HCT116 (cell line): ENCODE results near the gene GALNT11. TPM values are rescaled to one million over a fixed set of nuclear protein-coding genes. Genes with fewer than 3 reads are reported as not detected.

ENCODE experiments used
- ATAC-seq: fragments of 200-7000 bp; cut with Tn5 transposase; 2 replicates; pipeline ENCODE4 v1.9.1; 2020; ENCODE audit warnings: mild to moderate bottlenecking, moderate library complexity
- BruUV-seq: library from RNA; stranded (reverse); fragments of 400-500 nt; replicated peaks from 2 replicates; lab custom pipeline; 2021; lab: Mats Ljungman, UMichigan
- CTCF ChIA-PET: fragments of 300-600 bp; sonication (Branson Sonifier 250); formaldehyde crosslinking; loops from one replicate; lab custom pipeline; 2021; ENCODE audit warnings: antibody characterized with exemption; lab: Charles Lee
- POLR2A ChIA-PET: fragments of 300-600, 350-600 bp; sonication (Branson Sonifier 250); formaldehyde crosslinking; loops from one replicate; lab custom pipeline; 2021; ENCODE audit warnings: antibody characterized with exemption; lab: Charles Lee
- RAD21 ChIA-PET, 2 experiments: fragments of 300-600 bp; sonication (Branson Sonifier 250); formaldehyde crosslinking; loops; one replicate each; lab custom pipeline; 2023; ENCODE audit warnings: low total read pairs in 2 of 2; ENCODE audit not compliant: uncharacterized antibody in 2 of 2, unreplicated experiment in 2 of 2, low non-redundant PET in 1 of 2; lab: Charles Lee
- DNase-seq: peaks from one replicate; pipeline ENCODE4 v3.0.0-alpha.2; 2010; ENCODE audit warnings: low read depth, low spot score
- H2AFZ ChIP-seq: fragments of 200-600 bp; shearing (Covaris generic), sonication (generic); 2 replicates; pipeline ENCODE4 v1.6.1; 2017; ENCODE audit warnings: low read depth, mixed run types, mixed read lengths, antibody characterized with exemption, low read length; ENCODE audit not compliant: poor library complexity, severe bottlenecking
- H3K27ac ChIP-seq: 2 replicates; pipeline ENCODE4 v1.5.1; 2012; ENCODE audit warnings: low read depth, low read length
- H3K27me3 ChIP-seq: fragments of 200-600 bp; sonication (generic); 2 replicates; pipeline ENCODE4 v1.6.1; 2016; ENCODE audit warnings: mixed run types, low read length, mixed read lengths; ENCODE audit not compliant: insufficient read depth
- H3K36me3 ChIP-seq, 2 experiments: fragments of 200-500 bp in 1 of 2; fragments of 200-600 bp in 1 of 2; sonication (Bioruptor generic) in 1 of 2; sonication (generic) in 1 of 2; 2 replicates each; pipeline versions ENCODE4 v1.5.1 to v1.6.1; 2014 to 2016; ENCODE audit warnings: low read length in 2 of 2, inconsistent platforms in 1 of 2, mixed read lengths in 1 of 2, mixed run types in 1 of 2; ENCODE audit not compliant: insufficient read depth in 2 of 2, control insufficient read depth in 1 of 2
- H3K4me1 ChIP-seq, 2 experiments: fragments of 200-600 bp in 1 of 2; sonication (generic) in 1 of 2; 2 replicates each; pipeline versions ENCODE4 v1.5.1 to v1.6.1; 2012 to 2017; ENCODE audit warnings: low read length in 2 of 2, inconsistent platforms in 1 of 2, mild to moderate bottlenecking in 1 of 2, mixed read lengths in 1 of 2, mixed run types in 1 of 2, moderate library complexity in 1 of 2; ENCODE audit not compliant: insufficient read depth in 2 of 2, control insufficient read depth in 1 of 2
- H3K4me2 ChIP-seq: fragments of 200-600 bp; sonication (generic); 2 replicates; pipeline ENCODE4 v1.6.1; 2017; ENCODE audit warnings: mixed run types, low read length, mixed read lengths
- H3K4me3 ChIP-seq, 2 experiments: fragments of 200-600 bp in 1 of 2; sonication (generic) in 1 of 2; replicated peaks in 1 of 2; 2 replicates each; pipeline ENCODE4 v1.5.1; 2011 to 2016; ENCODE audit warnings: low read length in 2 of 2, control low read depth in 1 of 2, low read depth in 1 of 2, mild to moderate bottlenecking in 1 of 2, mixed read lengths in 1 of 2, mixed run types in 1 of 2
- H3K79me2 ChIP-seq: fragments of 200-600 bp; sonication (generic); 2 replicates; pipeline ENCODE4 v1.6.1; 2017; ENCODE audit warnings: mild to moderate bottlenecking, mixed run types, low read length, moderate library complexity, mixed read lengths; ENCODE audit not compliant: insufficient read depth
- H3K9ac ChIP-seq: fragments of 200-600 bp; sonication (generic); 2 replicates; pipeline ENCODE4 v1.6.1; 2016; ENCODE audit warnings: low read length, mixed read lengths
- H3K9me2 ChIP-seq: fragments of 200-600 bp; sonication (generic), shearing (Covaris generic); 2 replicates; pipeline ENCODE4 v1.6.1; 2017; ENCODE audit warnings: mixed run types, mild to moderate bottlenecking, moderate library complexity; ENCODE audit not compliant: insufficient read depth
- H3K9me3 ChIP-seq, 2 experiments: fragments of 200-500 bp in 1 of 2; fragments of 200-600 bp in 1 of 2; sonication (Bioruptor generic) in 1 of 2; sonication (generic) in 1 of 2; 2 replicates each; pipeline ENCODE4 v1.6.1; 2014 to 2017; ENCODE audit warnings: low read length in 2 of 2, mixed read lengths in 2 of 2, inconsistent platforms in 1 of 2, low read depth in 1 of 2, mild to moderate bottlenecking in 1 of 2, mixed run types in 1 of 2, moderate library complexity in 1 of 2; ENCODE audit not compliant: control insufficient read depth in 1 of 2, insufficient read depth in 1 of 2
- H4K20me1 ChIP-seq: fragments of 200-600 bp; sonication (generic), shearing (Covaris generic); 2 replicates; pipeline ENCODE4 v1.6.1; 2017; ENCODE audit warnings: mixed run types, mild to moderate bottlenecking, moderate library complexity; ENCODE audit not compliant: insufficient read depth
- EZH2 ChIP-seq: fragments of 200-600 bp; sonication (generic); IDR thresholded peaks from 2 replicates; pipeline ENCODE4 v1.6.1; 2017; ENCODE audit warnings: antibody characterized with exemption, mixed run types
- FOSL1 ChIP-seq: IDR thresholded peaks from 2 replicates; pipeline ENCODE4 v1.6.1; 2012; ENCODE audit warnings: low read depth
- SIN3A ChIP-seq: IDR thresholded peaks from 2 replicates; pipeline ENCODE4 v1.6.1; 2012; ENCODE audit warnings: low read depth
- SRF ChIP-seq: IDR thresholded peaks from 2 replicates; pipeline ENCODE4 v1.6.1; 2012; ENCODE audit warnings: low read depth
- TCF7L2 ChIP-seq: IDR thresholded peaks from 2 replicates; pipeline ENCODE4 v1.7.0; 2011; ENCODE audit warnings: borderline replicate concordance, inconsistent platforms; ENCODE audit not compliant: insufficient read depth, insufficient read length; ENCODE audit errors: extremely low read depth
- ZFX ChIP-seq: fragments of 450-650 bp; IDR thresholded peaks from 2 replicates; pipeline ENCODE4 v1.6.1; 2017
- ZNF274 ChIP-seq: fragments of 200-500 bp; sonication (Bioruptor generic); IDR thresholded peaks from 2 replicates; pipeline ENCODE4 v1.6.1; 2014; ENCODE audit warnings: mild to moderate bottlenecking, low read depth, low read length, inconsistent platforms
- intact Hi-C: fragments of 100-400 bp; cut with micrococcal nuclease; formaldehyde crosslinking; loops from 2 replicates; pipeline ENCODE4 v1.10.0; 2022
- total RNA-seq: library from RNA; stranded (reverse); gene quantifications from one replicate; pipeline ENCODE4 v1.2.1, GENCODE V29; 2021; ENCODE audit not compliant: unreplicated experiment
- TF ChIP-seq, protein P1 (sequence below): IDR thresholded peaks from 2 replicates; pipeline ENCODE4 v1.6.1; 2012
- TF ChIP-seq, protein P2 (sequence below), 3 experiments: fragments of 200-600 bp in 1 of 3; sonication (generic) in 1 of 3; IDR thresholded peaks in 2 of 3; conservative IDR thresholded peaks in 1 of 3; 2 replicates each; pipeline ENCODE4 v1.5.1; 2012 to 2017; ENCODE audit warnings: low read depth in 2 of 3, low read length in 2 of 3, antibody characterized with exemption in 1 of 3, borderline replicate concordance in 1 of 3, control low read depth in 1 of 3, mild to moderate bottlenecking in 1 of 3, mixed read lengths in 1 of 3, mixed run types in 1 of 3, moderate library complexity in 1 of 3; ENCODE audit not compliant: insufficient read depth in 1 of 3

GALNT11 gene
- total RNA-seq, 1 experiment from 2014 or later: 28.9 TPM

- POLR2A ChIA-PET: no interaction called here
- H3K9ac ChIP-seq: no peak overlapping the region
- no peaks in the 10 kb centered on the region for H3K79me2 ChIP-seq
- TF ChIP-seq EZH2 (no peak), ZNF274 (no peak), SIN3A (no peak), TCF7L2 (no peak), FOSL1 (no peak), SRF (no peak), ZFX (no peak)
- TF ChIP-seq, protein P1, sequence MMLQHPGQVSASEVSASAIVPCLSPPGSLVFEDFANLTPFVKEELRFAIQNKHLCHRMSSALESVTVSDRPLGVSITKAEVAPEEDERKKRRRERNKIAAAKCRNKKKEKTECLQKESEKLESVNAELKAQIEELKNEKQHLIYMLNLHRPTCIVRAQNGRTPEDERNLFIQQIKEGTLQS: no peak
- TF ChIP-seq, protein P2, sequence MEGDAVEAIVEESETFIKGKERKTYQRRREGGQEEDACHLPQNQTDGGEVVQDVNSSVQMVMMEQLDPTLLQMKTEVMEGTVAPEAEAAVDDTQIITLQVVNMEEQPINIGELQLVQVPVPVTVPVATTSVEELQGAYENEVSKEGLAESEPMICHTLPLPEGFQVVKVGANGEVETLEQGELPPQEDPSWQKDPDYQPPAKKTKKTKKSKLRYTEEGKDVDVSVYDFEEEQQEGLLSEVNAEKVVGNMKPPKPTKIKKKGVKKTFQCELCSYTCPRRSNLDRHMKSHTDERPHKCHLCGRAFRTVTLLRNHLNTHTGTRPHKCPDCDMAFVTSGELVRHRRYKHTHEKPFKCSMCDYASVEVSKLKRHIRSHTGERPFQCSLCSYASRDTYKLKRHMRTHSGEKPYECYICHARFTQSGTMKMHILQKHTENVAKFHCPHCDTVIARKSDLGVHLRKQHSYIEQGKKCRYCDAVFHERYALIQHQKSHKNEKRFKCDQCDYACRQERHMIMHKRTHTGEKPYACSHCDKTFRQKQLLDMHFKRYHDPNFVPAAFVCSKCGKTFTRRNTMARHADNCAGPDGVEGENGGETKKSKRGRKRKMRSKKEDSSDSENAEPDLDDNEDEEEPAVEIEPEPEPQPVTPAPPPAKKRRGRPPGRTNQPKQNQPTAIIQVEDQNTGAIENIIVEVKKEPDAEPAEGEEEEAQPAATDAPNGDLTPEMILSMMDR (IDR thresholded peaks at IDR 0.05 in 2 of 3, conservative IDR thresholded peaks at IDR 0.05 in 1 of 3; ENCODE audit: borderline replicate concordance in 1 of 3, insufficient read depth in 1 of 3, low read depth in 2 of 3, low read length in 2 of 3): no peak
- no peaks in the 10 kb centered on the region for H3K9me3 ChIP-seq
- no peak overlapping the region for H3K27ac ChIP-seq
- no peaks in the 10 kb centered on the region for H3K4me1 ChIP-seq
- H3K27me3 ChIP-seq: no peaks in the 10 kb centered on the region
- no peak for DNase-seq
- H3K9me2 ChIP-seq: no peaks in the 10 kb centered on the region
- no peak overlapping the region for H2AFZ ChIP-seq
- RAD21 ChIA-PET: no interaction called here
- CTCF ChIA-PET: no interaction called here
- H3K4me2 ChIP-seq: no peak overlapping the region
- H3K4me3 ChIP-seq: no peak overlapping the region
- no peak for ATAC-seq
- H3K36me3 ChIP-seq: no peaks in the 10 kb centered on the region
- no TSS peak for BruUV-seq
- no peaks in the 10 kb centered on the region for H4K20me1 ChIP-seq
- intact Hi-C loops: no loop called here
Observed at GRCh38 chr7:152015600-152015999, 9.9 kb upstream of the GALNT11 start.
